ENCODE measurements around the gene SLC37A2. TPM values are rescaled to one million over a fixed set of nuclear protein-coding genes. Genes with fewer than 3 reads are reported as not detected.

The SLC37A2 gene
- total RNA-seq, 1 experiment from 2014 or later, result 10.2 TPM

DNA sequence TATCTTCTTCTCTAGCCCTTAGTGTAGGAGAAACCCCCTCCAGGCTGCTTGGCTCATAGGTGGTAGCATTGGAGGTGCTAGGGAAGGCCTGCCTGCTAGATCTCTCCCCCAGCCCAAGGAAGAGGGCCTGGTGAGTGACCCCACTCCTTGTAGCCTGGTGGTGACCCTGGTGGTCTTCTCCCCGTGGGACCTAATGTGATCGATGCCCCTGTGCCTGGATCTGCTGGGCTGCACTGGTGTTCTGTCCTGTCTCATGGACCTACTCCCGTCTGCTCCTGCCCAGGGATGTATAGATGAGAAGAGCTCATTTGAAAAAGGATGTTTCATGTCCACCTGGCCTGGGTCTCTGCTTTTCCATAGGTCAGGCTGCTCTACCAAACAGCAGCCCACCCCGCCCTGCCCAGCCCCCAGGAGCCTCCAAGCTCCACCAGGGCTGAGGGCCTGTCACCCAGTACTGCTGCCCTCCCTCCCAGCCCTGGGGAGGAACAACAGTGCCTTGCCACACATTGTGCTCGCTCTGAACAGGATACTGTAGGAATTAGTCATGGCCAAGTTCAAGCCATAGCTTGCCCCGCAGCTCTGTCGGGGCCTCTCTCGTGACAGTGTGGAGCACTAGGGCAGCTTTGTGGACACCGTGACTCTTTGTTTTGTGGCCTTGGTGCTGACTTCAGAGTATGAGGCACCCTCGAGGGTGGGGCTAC is 19.7 kb downstream of the SLC37A2 start:
- no peaks in the 10 kb centered on the region for H3K79me2 ChIP-seq (ENCODE audit: low read length)
- no peaks in the 10 kb centered on the region for H3K27me3 ChIP-seq (ENCODE audit: low read length)
- H3K9me3 ChIP-seq (ENCODE audit: low read length), result no peaks in the 10 kb centered on the region
- ATAC-seq (peak; percentile 96), DNase-seq (peak; percentile 94)
- CTCF ChIA-PET, result interaction anchor here (0.5 to 0.9 kb wide), 2 partner anchors 9 to 1006 kb away, joined by 3 read pairs; no protein-coding TSS in a partner anchor
- peaks cover 22% of the 10 kb centered on the region for H3K4me1 ChIP-seq (ENCODE audit: insufficient read depth, low read length)
- intact Hi-C loops (cut with micrococcal nuclease), result no loop called here
- peak overlapping the region; percentile 69 for H3K4me2 ChIP-seq (ENCODE audit: low read length)
- H4K20me1 ChIP-seq (ENCODE audit: low read length), result no peaks in the 10 kb centered on the region
- no peaks in the 10 kb centered on the region for H3K9me2 ChIP-seq (replicated peaks; ENCODE audit: low read length)
- H3F3A ChIP-seq (ENCODE audit: low read length, unreplicated experiment), result no peaks in the 10 kb centered on the region
- no TSS peak for BruUV-seq (replicated peaks)
- peak overlapping the region; percentile 69 for H2AFZ ChIP-seq (ENCODE audit: low read length)
- no peaks in the 10 kb centered on the region for H3K36me3 ChIP-seq (ENCODE audit: low read depth, low read length)
- TF ChIP-seq EZH2phosphoT487 (IDR thresholded peaks at IDR 0.05; ENCODE audit: borderline replicate concordance, low read length), result no peak
- TF ChIP-seq CTCF (conservative IDR thresholded peaks at IDR 0.05; ENCODE audit: low read depth, low read length), result no peak
- no peak for TF ChIP-seq EZH2 (IDR thresholded peaks at IDR 0.05; ENCODE audit: low read length, unreplicated experiment)
- H3K9ac ChIP-seq (ENCODE audit: low read length), result peak overlapping the region; percentile 70
- peak overlapping the region; percentile 95 for H3K27ac ChIP-seq (ENCODE audit: low read length)
- H3K4me3 ChIP-seq (ENCODE audit: low read length), result no peak overlapping the region
- POLR2A ChIA-PET (ENCODE audit: unreplicated experiment), result interaction anchor here (0.6 to 1.3 kb wide), 5 partner anchors 11 to 182 kb away, joined by 3 to 27 read pairs (median 4); partner anchors contain the start of gene TMEM218

DNA sequence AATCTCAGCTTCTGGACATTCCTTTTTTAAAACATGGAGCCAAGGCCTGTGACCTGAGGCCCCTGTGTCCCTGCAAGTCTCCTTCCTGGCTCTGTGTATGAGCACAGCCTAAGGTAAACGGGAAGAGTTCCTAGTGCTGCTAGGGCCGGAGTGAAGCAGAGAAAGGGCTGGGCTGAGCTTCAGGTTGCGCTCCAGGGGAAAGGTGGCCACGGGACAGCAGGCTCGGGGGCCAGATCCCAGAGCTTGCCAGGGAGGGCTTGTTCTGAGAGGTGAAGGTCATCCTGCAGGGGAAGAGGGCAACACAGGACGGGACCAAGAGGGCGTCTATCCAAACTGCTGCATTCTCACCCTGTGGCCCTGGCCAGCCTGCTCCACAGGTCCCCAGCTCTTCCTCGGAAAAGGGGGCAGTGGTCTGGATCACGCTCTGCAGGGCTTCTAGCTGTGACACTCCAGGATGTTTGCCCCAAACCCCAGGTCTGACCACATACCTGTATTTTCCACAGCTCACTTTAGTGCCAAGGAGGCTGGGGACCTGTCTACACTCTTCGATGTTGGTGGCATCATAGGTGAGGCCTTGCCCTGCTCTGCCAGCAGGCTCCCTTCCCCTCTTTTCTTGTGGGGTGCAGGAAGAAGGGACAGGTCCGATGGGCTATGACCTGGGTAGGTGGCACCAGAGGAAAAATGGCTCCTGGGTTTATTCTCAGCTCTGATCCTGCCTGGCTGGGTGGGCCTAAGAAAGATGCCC is 20.4 kb downstream of the SLC37A2 start:
- Histone ChIP-seq H3F3A (ENCODE audit: low read length, unreplicated experiment) (no peaks in the 10 kb centered on the region), H3K27me3 (ENCODE audit: low read length) (no peaks in the 10 kb centered on the region), H3K79me2 (ENCODE audit: low read length) (no peaks in the 10 kb centered on the region), H2AFZ (ENCODE audit: low read length) (peak overlapping the region; percentile 69), H3K9ac (ENCODE audit: low read length) (peak overlapping the region; percentile 70), H3K36me3 (ENCODE audit: low read depth, low read length) (no peaks in the 10 kb centered on the region), H3K27ac (ENCODE audit: low read length) (peak overlapping the region; percentile 95), H3K9me2 (replicated peaks; ENCODE audit: low read length) (no peaks in the 10 kb centered on the region), H3K4me1 (ENCODE audit: insufficient read depth, low read length) (peaks cover 22% of the 10 kb centered on the region), H3K4me3 (ENCODE audit: low read length) (no peak overlapping the region), H4K20me1 (ENCODE audit: low read length) (no peaks in the 10 kb centered on the region), H3K4me2 (ENCODE audit: low read length) (peak overlapping the region; percentile 69), H3K9me3 (ENCODE audit: low read length) (no peaks in the 10 kb centered on the region)
- TF ChIP-seq EZH2 (IDR thresholded peaks at IDR 0.05; ENCODE audit: low read length, unreplicated experiment) (no peak), EZH2phosphoT487 (IDR thresholded peaks at IDR 0.05; ENCODE audit: borderline replicate concordance, low read length) (no peak), CTCF (conservative IDR thresholded peaks at IDR 0.05; ENCODE audit: low read depth, low read length) (no peak)
- ATAC-seq (no peak), DNase-seq (no peak)
- CTCF ChIA-PET, result interaction anchor here (0.9 kb wide), 1 partner anchor 8 kb away, joined by 3 read pairs; no protein-coding TSS in a partner anchor
- intact Hi-C loops (cut with micrococcal nuclease), result no loop called here
- TSS peak; percentile 17 for BruUV-seq (replicated peaks)
- POLR2A ChIA-PET (ENCODE audit: unreplicated experiment), result interaction anchor here (0.6 to 1.3 kb wide), 4 partner anchors 12 to 183 kb away, joined by 4 to 27 read pairs (median 5); partner anchors contain the start of gene TMEM218

All from PC-3 (cell line).